ENCODE measurements around the gene HSPD1.
"Not testable (repeated sequence)": the region's sequence is repeated elsewhere in the genome, so short reads cannot be mapped to it uniquely, and the experiment has no call there.

HSPD1 gene

DNA sequence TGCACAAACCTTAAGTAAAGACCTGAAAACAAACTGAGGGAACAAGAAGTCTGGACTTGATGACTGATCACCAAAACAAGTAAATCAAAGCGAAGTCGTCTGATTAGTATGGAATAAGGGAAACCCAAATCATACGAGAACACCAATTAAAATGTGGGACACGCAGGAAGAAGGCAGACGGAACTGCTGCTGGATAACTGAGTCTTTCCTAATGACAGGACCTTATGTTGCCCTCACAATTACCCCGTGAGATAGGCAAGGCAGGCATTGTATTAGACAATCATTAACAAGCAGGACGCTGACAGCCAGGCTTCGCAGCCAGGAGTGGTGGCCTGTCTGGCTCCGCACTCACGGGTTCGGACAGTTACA is 46.9 kb downstream of the HSPD1 start:
- ATAC-seq (replicated peaks; ENCODE audit: extremely low read depth, poor library complexity, severe bottlenecking) (peak; percentile 12), DNase-seq (ENCODE audit: low spot score in 2 of 2) (no peak)
- no peaks in the 10 kb centered on the region for H3K27me3 Mint-ChIP-seq
- H3K27ac Mint-ChIP-seq (ENCODE audit: low read depth) = peak overlapping the region; percentile 100
- H3K9me3 Mint-ChIP-seq = no peaks in the 10 kb centered on the region
- peaks cover 18% of the 10 kb centered on the region for H3K36me3 Mint-ChIP-seq (ENCODE audit: insufficient read depth)
- peak overlapping the region; percentile 99 for H3K4me3 Mint-ChIP-seq
- peaks cover 39% of the 10 kb centered on the region for H3K4me1 Mint-ChIP-seq

DNA sequence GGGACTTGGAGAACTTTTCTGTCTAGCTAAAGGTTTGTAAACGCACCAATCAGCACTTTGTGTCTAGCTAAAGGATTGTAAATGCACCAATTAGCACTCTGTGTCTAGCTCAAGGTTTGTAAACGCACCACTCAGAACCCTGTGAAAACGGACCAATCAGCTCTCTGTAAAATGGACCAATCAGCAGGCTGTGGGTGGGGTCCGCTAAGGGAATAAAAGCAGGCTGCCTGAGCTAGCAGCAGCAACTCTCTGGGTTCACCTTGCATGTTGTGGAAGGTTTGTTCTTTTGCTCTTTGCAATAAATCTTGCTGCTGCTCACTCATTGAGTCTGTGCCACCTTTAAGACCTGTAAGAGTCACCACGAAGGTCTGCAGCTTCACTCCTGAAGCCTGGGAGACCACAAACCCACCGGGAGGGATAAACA is 48.7 kb downstream of the HSPD1 start:
- not testable (repeated sequence) for H3K27me3 Mint-ChIP-seq; DNase-seq (ENCODE audit: low spot score in 2 of 2); H3K4me3 Mint-ChIP-seq; H3K9me3 Mint-ChIP-seq; H3K27ac Mint-ChIP-seq (ENCODE audit: low read depth); ATAC-seq (replicated peaks; ENCODE audit: extremely low read depth, poor library complexity, severe bottlenecking)
- Mint-ChIP-seq H3K36me3 (ENCODE audit: insufficient read depth) (peaks cover 17% of the 10 kb centered on the region), H3K4me1 (peaks cover 30% of the 10 kb centered on the region)

DNA sequence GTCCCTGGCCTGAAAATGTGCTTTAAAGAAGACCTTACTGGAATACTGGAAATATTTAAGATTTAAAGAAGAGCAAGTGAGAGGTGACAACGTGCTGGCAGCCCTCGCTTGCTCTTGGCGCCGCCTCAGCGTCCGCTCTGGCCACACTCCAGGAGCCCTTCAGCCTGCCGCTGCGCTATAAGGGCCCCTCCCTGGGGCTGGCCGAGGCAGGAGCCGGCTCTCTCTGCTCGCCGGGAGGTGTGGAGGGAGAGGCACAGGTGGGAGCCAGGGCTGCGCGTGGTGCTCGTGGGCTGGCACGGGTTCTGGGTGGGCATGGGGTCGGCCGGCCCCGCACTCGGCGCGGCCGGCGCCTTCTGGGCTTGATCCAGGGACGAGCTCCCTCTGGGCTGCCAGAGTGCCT is 49.2 kb downstream of the HSPD1 start:
- Mint-ChIP-seq H3K4me1 (peaks cover 25% of the 10 kb centered on the region), H3K4me3 (no peak overlapping the region), H3K27ac (ENCODE audit: low read depth) (no peak overlapping the region), H3K27me3 (no peaks in the 10 kb centered on the region), H3K36me3 (ENCODE audit: insufficient read depth) (peaks cover 17% of the 10 kb centered on the region), H3K9me3 (no peaks in the 10 kb centered on the region)
- ATAC-seq (replicated peaks; ENCODE audit: extremely low read depth, poor library complexity, severe bottlenecking) (no peak), DNase-seq (ENCODE audit: low spot score in 2 of 2) (no peak)

DNA sequence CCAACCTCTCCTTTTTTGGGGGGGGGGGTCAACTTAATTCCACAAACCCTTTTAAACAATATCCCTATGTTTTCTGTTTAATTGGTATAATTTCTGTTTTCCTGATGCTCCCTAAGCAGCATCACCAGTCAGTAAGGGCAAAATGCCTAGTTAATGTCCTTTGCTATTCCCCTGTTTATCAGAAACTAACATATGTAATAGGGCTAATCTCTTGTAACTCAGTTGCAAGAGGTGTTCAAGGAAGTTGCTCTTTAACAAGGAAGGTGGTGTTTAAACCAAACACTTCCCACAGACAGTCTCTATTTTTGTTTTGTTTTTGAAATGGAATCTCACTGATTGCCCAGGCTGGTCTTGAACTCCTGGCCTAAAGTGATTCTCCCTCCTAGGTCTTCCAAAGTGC is 52.8 kb downstream of the HSPD1 start:
- ATAC-seq (replicated peaks; ENCODE audit: extremely low read depth, poor library complexity, severe bottlenecking) (no peak), DNase-seq (ENCODE audit: low spot score in 2 of 2) (no peak)
- Mint-ChIP-seq H3K27ac (ENCODE audit: low read depth) (no peak overlapping the region), H3K36me3 (ENCODE audit: insufficient read depth) (peaks cover 2% of the 10 kb centered on the region), H3K9me3 (no peaks in the 10 kb centered on the region), H3K4me1 (no peaks in the 10 kb centered on the region), H3K4me3 (no peak overlapping the region), H3K27me3 (no peaks in the 10 kb centered on the region)

DNA sequence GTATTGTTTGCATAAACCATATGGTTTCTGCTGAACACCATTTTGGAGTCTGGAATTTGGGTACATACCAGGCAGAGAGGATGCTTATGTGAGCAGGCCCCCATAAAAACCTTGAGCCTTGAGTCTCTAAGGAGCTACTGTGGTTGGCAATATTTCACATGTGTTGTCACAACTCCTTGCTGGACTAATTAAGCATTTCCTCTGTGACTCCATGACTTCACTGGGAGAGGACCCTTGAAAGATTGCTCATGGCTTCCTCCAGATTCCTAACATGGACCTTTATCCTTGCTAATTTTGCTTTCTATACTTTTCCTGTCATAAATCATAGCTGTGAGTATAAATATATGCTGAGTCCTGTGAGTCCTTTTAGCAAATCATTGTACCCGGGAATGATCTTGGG is 53.9 kb downstream of the HSPD1 start:
- Mint-ChIP-seq H3K27ac (ENCODE audit: low read depth) (no peak overlapping the region), H3K27me3 (no peaks in the 10 kb centered on the region), H3K36me3 (ENCODE audit: insufficient read depth) (peaks cover 2% of the 10 kb centered on the region), H3K4me1 (no peaks in the 10 kb centered on the region), H3K9me3 (no peaks in the 10 kb centered on the region), H3K4me3 (no peak overlapping the region)
- no peak for ATAC-seq (replicated peaks; ENCODE audit: extremely low read depth, poor library complexity, severe bottlenecking)
- DNase-seq (ENCODE audit: low spot score in 2 of 2) = no peak

DNA sequence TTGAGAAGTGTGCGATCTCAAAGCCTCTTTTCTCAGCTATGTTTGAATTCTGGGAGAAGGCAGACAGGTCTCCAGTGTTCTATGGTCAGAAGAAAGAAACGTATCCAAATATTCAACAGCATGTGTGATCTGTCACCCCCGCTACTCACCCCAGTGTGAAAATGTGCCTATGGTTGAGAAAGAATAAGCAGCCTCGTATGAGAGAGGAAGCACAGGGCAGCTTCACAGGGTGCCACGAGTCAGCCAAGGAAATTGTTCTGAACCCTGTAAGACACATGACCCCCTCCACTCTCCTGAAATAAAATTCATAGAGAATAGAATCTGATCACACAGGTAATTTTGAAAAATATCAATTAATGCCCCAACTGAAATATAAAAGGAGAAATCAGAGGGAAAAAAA is 56.8 kb downstream of the HSPD1 start:
- ATAC-seq (replicated peaks; ENCODE audit: extremely low read depth, poor library complexity, severe bottlenecking) (no peak), DNase-seq (ENCODE audit: low spot score in 2 of 2) (no peak)
- Mint-ChIP-seq H3K9me3 (no peaks in the 10 kb centered on the region), H3K27ac (ENCODE audit: low read depth) (no peak overlapping the region), H3K36me3 (ENCODE audit: insufficient read depth) (no peaks in the 10 kb centered on the region), H3K4me1 (no peaks in the 10 kb centered on the region), H3K4me3 (no peak overlapping the region), H3K27me3 (no peaks in the 10 kb centered on the region)

DNA sequence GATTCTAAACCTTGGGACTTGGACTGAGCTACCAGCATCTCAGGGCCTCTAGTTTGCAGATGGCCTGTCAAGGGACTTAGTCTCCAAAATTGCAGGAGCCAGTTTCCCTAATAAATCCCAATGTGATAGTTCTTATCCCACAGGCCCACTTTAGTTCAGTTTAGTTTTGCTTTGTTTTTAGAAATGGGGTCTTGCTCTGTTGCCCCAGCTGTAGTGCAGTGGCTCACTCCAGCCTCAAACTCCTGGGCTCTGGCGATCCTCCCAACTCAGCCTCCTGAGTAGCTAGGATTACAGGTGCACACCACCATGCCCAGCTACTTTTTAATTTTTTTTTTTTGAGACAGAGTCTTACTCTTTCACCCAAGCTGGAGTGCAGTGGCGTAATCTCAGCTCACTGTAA is 62.3 kb downstream of the HSPD1 start:
- H3K4me3 Mint-ChIP-seq = no peak overlapping the region
- peaks cover 28% of the 10 kb centered on the region for H3K4me1 Mint-ChIP-seq
- no peak for DNase-seq (ENCODE audit: low spot score in 2 of 2)
- H3K9me3 Mint-ChIP-seq = no peaks in the 10 kb centered on the region
- peaks cover 15% of the 10 kb centered on the region for H3K36me3 Mint-ChIP-seq (ENCODE audit: insufficient read depth)
- H3K27me3 Mint-ChIP-seq = no peaks in the 10 kb centered on the region
- H3K27ac Mint-ChIP-seq (ENCODE audit: low read depth) = no peak overlapping the region
- no peak for ATAC-seq (replicated peaks; ENCODE audit: extremely low read depth, poor library complexity, severe bottlenecking)
